IPS-20b (cell line): ENCODE data around the gene BCAP29.
A peak's percentile ranks its signal among the peaks of the same experiment; 100 is the strongest.

Source experiments
- H3K27ac ChIP-seq: one replicate; pipeline ENCODE4 v1.5.1; 2013; ENCODE audit warnings: low read length
- H3K27me3 ChIP-seq: 2 replicates; pipeline ENCODE4 v1.6.1; 2013; ENCODE audit warnings: mild to moderate bottlenecking, low read length, inconsistent platforms; ENCODE audit not compliant: insufficient read depth
- H3K36me3 ChIP-seq: 2 replicates; pipeline ENCODE4 v1.6.1; 2013; ENCODE audit warnings: low read depth, mild to moderate bottlenecking, inconsistent platforms, low read length, moderate library complexity; ENCODE audit not compliant: insufficient read depth
- H3K4me1 ChIP-seq: 2 replicates; pipeline ENCODE4 v1.6.1; 2013; ENCODE audit warnings: mild to moderate bottlenecking, control low read depth, inconsistent platforms, low read length, moderate library complexity; ENCODE audit not compliant: insufficient read depth
- H3K4me3 ChIP-seq: 2 replicates; pipeline ENCODE4 v1.5.1; 2013; ENCODE audit warnings: mild to moderate bottlenecking, low read length, inconsistent platforms
- H3K9ac ChIP-seq: 2 replicates; pipeline ENCODE4 v1.6.1; 2013; ENCODE audit warnings: low read depth, mild to moderate bottlenecking, inconsistent platforms, low read length, moderate library complexity
- H3K9me3 ChIP-seq: 2 replicates; pipeline ENCODE4 v1.6.1; 2013; ENCODE audit warnings: mild to moderate bottlenecking, low read depth, low read length, inconsistent platforms; ENCODE audit not compliant: insufficient read depth

The BCAP29 gene

GRCh38 chr7:107660381-107661080 is 80.5 kb downstream of the BCAP29 start, which contains the start of gene SLC26A4:
Gene SLC26A4, plus strand, starts transcription at chr7:107660828. Its CDS starts 814 bp downstream, at chr7:107661642.
- H3K36me3 ChIP-seq, result no peaks in the 10 kb centered on the region
- H3K27me3 ChIP-seq, result peaks cover 79% of the 10 kb centered on the region
- no peaks in the 10 kb centered on the region for H3K4me1 ChIP-seq
- H3K9me3 ChIP-seq, result no peaks in the 10 kb centered on the region
- H3K4me3 ChIP-seq, result peak within 1 kb of the TSS; percentile 68
- no peak within 1 kb of the TSS for H3K27ac ChIP-seq
- H3K9ac ChIP-seq, result no peak within 1 kb of the TSS

- Histone ChIP-seq H3K9me3 (no peaks in the 10 kb centered on the region), H3K36me3 (no peaks in the 10 kb centered on the region), H3K27me3 (peaks cover 81% of the 10 kb centered on the region), H3K27ac (no peak overlapping the region), H3K4me1 (no peaks in the 10 kb centered on the region), H3K4me3 (peak overlapping the region; percentile 68), H3K9ac (no peak overlapping the region)
Measured at GRCh38 chr7:107661081-107661864, 81.2 kb downstream of the BCAP29 start.

- no peak overlapping the region for H3K27ac ChIP-seq
- no peaks in the 10 kb centered on the region for H3K4me1 ChIP-seq
- H3K27me3 ChIP-seq, result peaks cover 81% of the 10 kb centered on the region
- H3K9ac ChIP-seq, result no peak overlapping the region
- peak overlapping the region; percentile 68 for H3K4me3 ChIP-seq
- H3K9me3 ChIP-seq, result no peaks in the 10 kb centered on the region
- H3K36me3 ChIP-seq, result no peaks in the 10 kb centered on the region
Measured at GRCh38 chr7:107661865-107662379, 81.9 kb downstream of the BCAP29 start.

- no peak overlapping the region for H3K27ac ChIP-seq
- no peaks in the 10 kb centered on the region for H3K9me3 ChIP-seq
- H3K36me3 ChIP-seq, result no peaks in the 10 kb centered on the region
- H3K4me1 ChIP-seq, result no peaks in the 10 kb centered on the region
- H3K4me3 ChIP-seq, result no peak overlapping the region
- no peak overlapping the region for H3K9ac ChIP-seq
- H3K27me3 ChIP-seq, result peaks cover 75% of the 10 kb centered on the region
Measured at GRCh38 chr7:107663196-107663595, 83.2 kb downstream of the BCAP29 start.

- H3K27ac ChIP-seq, result no peak overlapping the region
- H3K4me1 ChIP-seq, result no peaks in the 10 kb centered on the region
- H3K4me3 ChIP-seq, result no peak overlapping the region
- no peak overlapping the region for H3K9ac ChIP-seq
- no peaks in the 10 kb centered on the region for H3K9me3 ChIP-seq
- H3K27me3 ChIP-seq, result peaks cover 39% of the 10 kb centered on the region
- H3K36me3 ChIP-seq, result no peaks in the 10 kb centered on the region
Measured at GRCh38 chr7:107666790-107667189, 86.7 kb downstream of the BCAP29 start.

- Histone ChIP-seq H3K9me3 (no peaks in the 10 kb centered on the region), H3K27me3 (peaks cover 34% of the 10 kb centered on the region), H3K9ac (no peak overlapping the region), H3K27ac (no peak overlapping the region), H3K36me3 (no peaks in the 10 kb centered on the region), H3K4me1 (no peaks in the 10 kb centered on the region), H3K4me3 (no peak overlapping the region)
Measured at GRCh38 chr7:107667341-107667740, 87.3 kb downstream of the BCAP29 start.

GRCh38 chr7:107668296-107668695 is 88.2 kb downstream of the BCAP29 start:
- no peak overlapping the region for H3K27ac ChIP-seq
- H3K27me3 ChIP-seq, result peaks cover 24% of the 10 kb centered on the region
- no peak overlapping the region for H3K4me3 ChIP-seq
- no peaks in the 10 kb centered on the region for H3K9me3 ChIP-seq
- H3K4me1 ChIP-seq, result no peaks in the 10 kb centered on the region
- H3K36me3 ChIP-seq, result no peaks in the 10 kb centered on the region
- no peak overlapping the region for H3K9ac ChIP-seq
